HL-60 (cell line): ENCODE data around the gene FGF16.

Experiments used
- TF ChIP-seq, protein P1 (sequence below): IDR thresholded peaks from one replicate; pipeline ENCODE4 v1.5.1; 2011; ENCODE audit warnings: low read length, control low read depth, inconsistent platforms; ENCODE audit not compliant: insufficient read depth
- TF ChIP-seq, protein P2 (sequence below): IDR thresholded peaks from 2 replicates; pipeline ENCODE4 v1.6.1; 2012; ENCODE audit warnings: low read depth; ENCODE audit not compliant: insufficient replicate concordance

DNA sequence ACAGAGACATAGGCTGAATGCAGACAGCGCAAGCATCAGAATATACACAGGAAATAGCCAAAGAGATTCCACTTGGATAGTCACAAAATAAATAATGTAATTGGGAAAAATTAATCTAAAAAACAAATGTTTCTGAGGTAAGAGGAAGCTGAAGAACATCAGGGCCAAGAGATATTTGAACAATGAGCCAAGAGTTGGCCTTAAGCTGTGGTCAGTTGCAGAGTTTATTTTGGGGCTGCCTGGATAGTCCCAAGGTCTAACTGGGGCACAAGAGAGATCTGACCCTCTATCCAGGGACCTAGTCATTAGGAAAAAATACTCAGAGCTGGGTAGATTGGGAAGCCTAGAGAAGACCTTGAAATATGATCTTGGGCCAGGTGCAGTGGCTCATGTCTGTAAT, 31.3 kb upstream of the FGF16 start:
- TF ChIP-seq, protein P1, sequence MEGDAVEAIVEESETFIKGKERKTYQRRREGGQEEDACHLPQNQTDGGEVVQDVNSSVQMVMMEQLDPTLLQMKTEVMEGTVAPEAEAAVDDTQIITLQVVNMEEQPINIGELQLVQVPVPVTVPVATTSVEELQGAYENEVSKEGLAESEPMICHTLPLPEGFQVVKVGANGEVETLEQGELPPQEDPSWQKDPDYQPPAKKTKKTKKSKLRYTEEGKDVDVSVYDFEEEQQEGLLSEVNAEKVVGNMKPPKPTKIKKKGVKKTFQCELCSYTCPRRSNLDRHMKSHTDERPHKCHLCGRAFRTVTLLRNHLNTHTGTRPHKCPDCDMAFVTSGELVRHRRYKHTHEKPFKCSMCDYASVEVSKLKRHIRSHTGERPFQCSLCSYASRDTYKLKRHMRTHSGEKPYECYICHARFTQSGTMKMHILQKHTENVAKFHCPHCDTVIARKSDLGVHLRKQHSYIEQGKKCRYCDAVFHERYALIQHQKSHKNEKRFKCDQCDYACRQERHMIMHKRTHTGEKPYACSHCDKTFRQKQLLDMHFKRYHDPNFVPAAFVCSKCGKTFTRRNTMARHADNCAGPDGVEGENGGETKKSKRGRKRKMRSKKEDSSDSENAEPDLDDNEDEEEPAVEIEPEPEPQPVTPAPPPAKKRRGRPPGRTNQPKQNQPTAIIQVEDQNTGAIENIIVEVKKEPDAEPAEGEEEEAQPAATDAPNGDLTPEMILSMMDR, result no peak
- TF ChIP-seq, protein P2, sequence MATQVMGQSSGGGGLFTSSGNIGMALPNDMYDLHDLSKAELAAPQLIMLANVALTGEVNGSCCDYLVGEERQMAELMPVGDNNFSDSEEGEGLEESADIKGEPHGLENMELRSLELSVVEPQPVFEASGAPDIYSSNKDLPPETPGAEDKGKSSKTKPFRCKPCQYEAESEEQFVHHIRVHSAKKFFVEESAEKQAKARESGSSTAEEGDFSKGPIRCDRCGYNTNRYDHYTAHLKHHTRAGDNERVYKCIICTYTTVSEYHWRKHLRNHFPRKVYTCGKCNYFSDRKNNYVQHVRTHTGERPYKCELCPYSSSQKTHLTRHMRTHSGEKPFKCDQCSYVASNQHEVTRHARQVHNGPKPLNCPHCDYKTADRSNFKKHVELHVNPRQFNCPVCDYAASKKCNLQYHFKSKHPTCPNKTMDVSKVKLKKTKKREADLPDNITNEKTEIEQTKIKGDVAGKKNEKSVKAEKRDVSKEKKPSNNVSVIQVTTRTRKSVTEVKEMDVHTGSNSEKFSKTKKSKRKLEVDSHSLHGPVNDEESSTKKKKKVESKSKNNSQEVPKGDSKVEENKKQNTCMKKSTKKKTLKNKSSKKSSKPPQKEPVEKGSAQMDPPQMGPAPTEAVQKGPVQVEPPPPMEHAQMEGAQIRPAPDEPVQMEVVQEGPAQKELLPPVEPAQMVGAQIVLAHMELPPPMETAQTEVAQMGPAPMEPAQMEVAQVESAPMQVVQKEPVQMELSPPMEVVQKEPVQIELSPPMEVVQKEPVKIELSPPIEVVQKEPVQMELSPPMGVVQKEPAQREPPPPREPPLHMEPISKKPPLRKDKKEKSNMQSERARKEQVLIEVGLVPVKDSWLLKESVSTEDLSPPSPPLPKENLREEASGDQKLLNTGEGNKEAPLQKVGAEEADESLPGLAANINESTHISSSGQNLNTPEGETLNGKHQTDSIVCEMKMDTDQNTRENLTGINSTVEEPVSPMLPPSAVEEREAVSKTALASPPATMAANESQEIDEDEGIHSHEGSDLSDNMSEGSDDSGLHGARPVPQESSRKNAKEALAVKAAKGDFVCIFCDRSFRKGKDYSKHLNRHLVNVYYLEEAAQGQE, result no peak
